ENCODE results near the gene AHCY.
"Not testable (repeated sequence)": the region's sequence is repeated elsewhere in the genome, so short reads cannot be mapped to it uniquely, and the experiment has no call there.

The AHCY gene

GRCh38 chr20:34337544-34337943 is 34.4 kb upstream of the AHCY start:
- H3K4me3 ChIP-seq (ENCODE audit: low read length), result no peak overlapping the region
- no peaks in the 10 kb centered on the region for H3K9me3 ChIP-seq (ENCODE audit: insufficient read depth, low read depth, low read length)
- no peak overlapping the region for H3K9ac ChIP-seq (ENCODE audit: low read depth, low read length)
- H3K4me1 ChIP-seq (ENCODE audit: insufficient read depth, low read length), result no peaks in the 10 kb centered on the region
- no peaks in the 10 kb centered on the region for H3K27me3 ChIP-seq (ENCODE audit: insufficient read depth, low read length)
- H3K27ac ChIP-seq (ENCODE audit: low read depth, low read length), result no peak overlapping the region
- WGBS, result 92% methylated on average over 1 of the region's 1 CpG
- no peaks in the 10 kb centered on the region for H3K36me3 ChIP-seq (ENCODE audit: insufficient read depth, low read length)

DNA sequence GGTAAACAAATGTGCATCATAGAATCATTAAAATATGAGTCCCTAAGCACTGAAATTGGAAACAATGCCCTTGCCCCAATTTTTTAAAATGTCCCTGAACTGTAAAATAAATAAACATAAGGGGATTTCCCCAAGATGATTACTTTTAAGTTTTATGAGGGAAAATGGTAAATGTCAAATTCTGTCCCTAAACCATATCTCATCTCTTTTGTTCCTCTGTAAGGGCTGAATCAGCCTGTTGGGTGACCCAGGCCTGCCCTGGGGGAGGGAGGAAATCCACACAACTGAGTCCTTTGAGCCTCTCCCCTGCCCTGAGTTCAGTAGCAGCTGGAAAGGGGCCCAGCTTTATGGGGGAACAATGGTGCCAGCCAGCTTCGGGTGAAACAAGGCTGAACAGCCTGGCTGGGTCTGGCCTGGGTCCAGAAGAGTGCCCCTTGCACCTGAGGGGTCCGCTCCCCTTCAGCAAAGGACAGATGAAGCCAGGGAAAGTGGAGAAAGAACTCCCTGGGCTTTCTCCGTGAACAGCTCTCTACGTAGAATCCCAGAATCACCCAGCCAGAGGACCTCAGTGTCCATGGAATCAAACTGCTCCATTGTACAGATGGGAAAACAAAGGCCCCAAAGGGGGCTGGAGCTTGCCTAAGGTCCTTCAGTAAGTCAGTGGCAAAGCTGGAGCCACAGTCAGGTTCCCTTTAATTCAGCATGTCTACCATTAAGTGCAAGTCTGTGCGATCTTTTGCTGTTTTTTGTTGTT is 31.7 kb upstream of the AHCY start:
- no peak overlapping the region for H3K4me3 ChIP-seq (ENCODE audit: low read length)
- no peaks in the 10 kb centered on the region for H3K36me3 ChIP-seq (ENCODE audit: insufficient read depth, low read length)
- no peak overlapping the region for H3K27ac ChIP-seq (ENCODE audit: low read depth, low read length)
- no peaks in the 10 kb centered on the region for H3K27me3 ChIP-seq (ENCODE audit: insufficient read depth, low read length)
- WGBS, result 92% methylated on average over 5 of the region's 5 CpGs
- no peaks in the 10 kb centered on the region for H3K4me1 ChIP-seq (ENCODE audit: insufficient read depth, low read length)
- H3K9ac ChIP-seq (ENCODE audit: low read depth, low read length), result no peak overlapping the region
- H3K9me3 ChIP-seq (ENCODE audit: insufficient read depth, low read depth, low read length), result peaks cover 6% of the 10 kb centered on the region; the same call in 1 of the 2 replicates

GRCh38 chr20:34333786-34334185 is 30.6 kb upstream of the AHCY start:
- Histone ChIP-seq H3K36me3 (ENCODE audit: insufficient read depth, low read length) (no peaks in the 10 kb centered on the region), H3K4me1 (ENCODE audit: insufficient read depth, low read length) (no peaks in the 10 kb centered on the region), H3K27me3 (ENCODE audit: insufficient read depth, low read length) (no peaks in the 10 kb centered on the region), H3K4me3 (ENCODE audit: low read length) (no peak overlapping the region), H3K27ac (ENCODE audit: low read depth, low read length) (no peak overlapping the region), H3K9ac (ENCODE audit: low read depth, low read length) (no peak overlapping the region), H3K9me3 (ENCODE audit: insufficient read depth, low read depth, low read length) (peaks cover 6% of the 10 kb centered on the region; the same call in 1 of the 2 replicates)
- over 99% methylated on average over 4 of the region's 4 CpGs for WGBS

GRCh38 chr20:34332262-34332920 is 29.2 kb upstream of the AHCY start:
- Histone ChIP-seq H3K4me1 (ENCODE audit: insufficient read depth, low read length) (no peaks in the 10 kb centered on the region), H3K36me3 (ENCODE audit: insufficient read depth, low read length) (no peaks in the 10 kb centered on the region), H3K27ac (ENCODE audit: low read depth, low read length) (no peak overlapping the region), H3K9me3 (ENCODE audit: insufficient read depth, low read depth, low read length) (peaks cover 6% of the 10 kb centered on the region; the same call in 1 of the 2 replicates), H3K4me3 (ENCODE audit: low read length) (no peak overlapping the region), H3K9ac (ENCODE audit: low read depth, low read length) (no peak overlapping the region), H3K27me3 (ENCODE audit: insufficient read depth, low read length) (no peaks in the 10 kb centered on the region)
- 94% methylated on average over 19 of the region's 19 CpGs for WGBS

- 86% methylated on average over 7 of the region's 7 CpGs for WGBS
- H3K36me3 ChIP-seq (ENCODE audit: insufficient read depth, low read length), result no peaks in the 10 kb centered on the region
- no peak overlapping the region for H3K9ac ChIP-seq (ENCODE audit: low read depth, low read length)
- peaks cover 6% of the 10 kb centered on the region; the same call in 1 of the 2 replicates for H3K9me3 ChIP-seq (ENCODE audit: insufficient read depth, low read depth, low read length)
- no peaks in the 10 kb centered on the region for H3K27me3 ChIP-seq (ENCODE audit: insufficient read depth, low read length)
- no peaks in the 10 kb centered on the region for H3K4me1 ChIP-seq (ENCODE audit: insufficient read depth, low read length)
- H3K27ac ChIP-seq (ENCODE audit: low read depth, low read length), result no peak overlapping the region
- H3K4me3 ChIP-seq (ENCODE audit: low read length), result no peak overlapping the region
Observed at GRCh38 chr20:34331838-34332237, 28.7 kb upstream of the AHCY start.

DNA sequence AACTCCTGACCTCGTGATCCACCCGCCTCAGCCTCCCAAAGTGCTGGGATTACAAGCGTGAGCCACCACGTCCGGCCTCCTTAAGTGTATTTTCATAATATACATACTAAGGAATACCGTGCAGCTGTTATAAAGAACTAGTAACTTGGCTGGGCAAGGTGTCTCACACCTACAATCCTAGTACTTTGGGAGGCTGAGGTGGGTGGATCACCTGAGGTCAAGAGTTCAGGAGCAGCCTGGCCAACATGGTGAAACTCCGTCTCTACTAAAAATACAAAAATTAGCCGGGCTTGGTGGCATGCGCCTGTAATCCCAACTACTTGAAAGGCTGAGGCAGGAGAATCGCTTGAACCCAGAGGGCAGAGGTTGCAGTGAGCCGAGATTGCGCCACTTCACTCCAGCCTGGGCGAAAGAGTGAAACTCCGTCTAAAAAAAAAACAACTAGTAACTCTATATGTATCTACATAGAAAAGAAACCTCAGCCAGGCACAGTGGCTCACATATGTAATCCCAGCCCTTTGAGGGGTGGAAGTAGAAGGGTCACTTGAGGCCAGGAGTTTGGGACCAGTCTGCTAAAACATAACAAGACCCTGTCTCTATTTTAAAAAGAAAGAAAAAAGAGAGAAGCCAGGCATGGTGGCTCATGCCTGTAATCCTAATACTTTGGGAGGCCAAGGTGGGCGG is 27.8 kb upstream of the AHCY start:
- H3K36me3 ChIP-seq (ENCODE audit: insufficient read depth, low read length), result not testable (repeated sequence)

DNA sequence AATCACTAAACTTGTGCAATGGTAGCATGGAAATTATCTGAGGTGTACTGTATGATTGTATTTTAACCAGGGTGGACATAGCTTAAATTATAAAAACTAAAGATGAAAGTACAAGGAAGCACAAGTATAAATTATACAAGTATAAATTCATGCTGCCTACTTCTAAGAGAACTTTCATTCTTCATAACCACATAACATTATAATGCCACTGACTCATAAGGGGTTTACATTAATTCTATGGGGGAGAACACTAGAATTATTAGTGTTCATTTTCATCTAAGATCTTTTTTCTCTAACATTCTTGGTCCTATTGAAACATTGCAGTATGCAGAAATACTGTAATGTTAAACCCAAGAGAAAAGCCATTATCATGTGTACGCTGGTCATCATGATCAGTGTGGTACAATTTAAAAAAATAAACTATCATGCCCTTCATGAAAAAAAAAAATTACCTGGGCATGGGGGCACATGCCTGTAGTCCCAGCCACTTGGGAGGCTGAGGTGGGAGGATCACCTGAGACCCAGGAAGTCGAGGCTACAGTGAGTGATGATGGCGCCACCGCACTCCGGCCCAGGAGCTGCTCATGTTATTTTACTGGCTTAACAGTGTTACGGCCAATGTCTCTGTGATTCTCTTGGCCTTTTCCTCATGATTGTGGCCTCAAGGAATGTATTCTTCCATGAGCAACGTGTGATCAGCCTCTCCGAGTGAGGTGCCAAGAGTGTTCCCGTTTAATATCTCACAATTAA is 25.9 kb upstream of the AHCY start:
- 94% methylated on average over 8 of the region's 9 CpGs for WGBS
- Histone ChIP-seq H3K27ac (ENCODE audit: low read depth, low read length) (no peak overlapping the region), H3K4me3 (ENCODE audit: low read length) (no peak overlapping the region), H3K36me3 (ENCODE audit: insufficient read depth, low read length) (no peaks in the 10 kb centered on the region), H3K27me3 (ENCODE audit: insufficient read depth, low read length) (no peaks in the 10 kb centered on the region), H3K9me3 (ENCODE audit: insufficient read depth, low read depth, low read length) (peaks cover 6% of the 10 kb centered on the region; the same call in 1 of the 2 replicates), H3K4me1 (ENCODE audit: insufficient read depth, low read length) (no peaks in the 10 kb centered on the region), H3K9ac (ENCODE audit: low read depth, low read length) (no peak overlapping the region)

More for the DNA sequence above, 27.8 kb upstream of the AHCY start:
- H3K9me3 ChIP-seq (ENCODE audit: insufficient read depth, low read depth, low read length); H3K27ac ChIP-seq (ENCODE audit: low read depth, low read length); H3K4me3 ChIP-seq (ENCODE audit: low read length); H3K4me1 ChIP-seq (ENCODE audit: insufficient read depth, low read length); H3K27me3 ChIP-seq (ENCODE audit: insufficient read depth, low read length); H3K9ac ChIP-seq (ENCODE audit: low read depth, low read length): not testable (repeated sequence)
- WGBS, result 98% methylated on average over 11 of the region's 15 CpGs

- not testable (repeated sequence) for H3K9ac ChIP-seq (ENCODE audit: low read depth, low read length); H3K9me3 ChIP-seq (ENCODE audit: insufficient read depth, low read depth, low read length); H3K4me1 ChIP-seq (ENCODE audit: insufficient read depth, low read length); H3K27me3 ChIP-seq (ENCODE audit: insufficient read depth, low read length); H3K27ac ChIP-seq (ENCODE audit: low read depth, low read length); H3K36me3 ChIP-seq (ENCODE audit: insufficient read depth, low read length); H3K4me3 ChIP-seq (ENCODE audit: low read length)
- WGBS, result 97% methylated on average over 4 of the region's 4 CpGs
Observed at GRCh38 chr20:34328207-34328606, 25.1 kb upstream of the AHCY start.

DNA sequence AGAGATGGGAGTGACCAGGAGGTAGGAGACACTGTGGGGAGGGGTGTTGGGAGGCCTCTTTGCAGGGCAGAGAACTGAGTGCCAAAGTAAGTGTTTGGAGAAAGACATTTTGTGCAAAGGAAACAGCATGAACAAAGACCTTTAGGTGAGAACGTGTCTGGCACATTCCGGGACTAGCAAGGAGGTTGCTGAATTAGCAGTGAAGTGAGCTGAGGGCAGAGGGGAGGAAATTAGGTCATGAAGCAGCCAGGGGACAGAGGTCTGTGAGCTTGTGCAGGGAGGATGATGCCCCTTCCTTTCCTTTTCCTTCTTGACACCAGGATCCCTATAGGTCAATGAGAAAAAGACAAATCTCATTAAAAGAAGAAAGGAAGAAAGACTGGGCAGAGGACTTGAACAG is 21.4 kb upstream of the AHCY start:
- Histone ChIP-seq H3K9ac (ENCODE audit: low read depth, low read length) (no peak overlapping the region), H3K27me3 (ENCODE audit: insufficient read depth, low read length) (no peaks in the 10 kb centered on the region), H3K36me3 (ENCODE audit: insufficient read depth, low read length) (no peaks in the 10 kb centered on the region), H3K4me3 (ENCODE audit: low read length) (no peak overlapping the region), H3K9me3 (ENCODE audit: insufficient read depth, low read depth, low read length) (no peaks in the 10 kb centered on the region), H3K27ac (ENCODE audit: low read depth, low read length) (no peak overlapping the region), H3K4me1 (ENCODE audit: insufficient read depth, low read length) (peaks cover 4% of the 10 kb centered on the region; the same call in 1 of the 2 replicates)
- 64% methylated on average over 2 of the region's 2 CpGs for WGBS

DNA sequence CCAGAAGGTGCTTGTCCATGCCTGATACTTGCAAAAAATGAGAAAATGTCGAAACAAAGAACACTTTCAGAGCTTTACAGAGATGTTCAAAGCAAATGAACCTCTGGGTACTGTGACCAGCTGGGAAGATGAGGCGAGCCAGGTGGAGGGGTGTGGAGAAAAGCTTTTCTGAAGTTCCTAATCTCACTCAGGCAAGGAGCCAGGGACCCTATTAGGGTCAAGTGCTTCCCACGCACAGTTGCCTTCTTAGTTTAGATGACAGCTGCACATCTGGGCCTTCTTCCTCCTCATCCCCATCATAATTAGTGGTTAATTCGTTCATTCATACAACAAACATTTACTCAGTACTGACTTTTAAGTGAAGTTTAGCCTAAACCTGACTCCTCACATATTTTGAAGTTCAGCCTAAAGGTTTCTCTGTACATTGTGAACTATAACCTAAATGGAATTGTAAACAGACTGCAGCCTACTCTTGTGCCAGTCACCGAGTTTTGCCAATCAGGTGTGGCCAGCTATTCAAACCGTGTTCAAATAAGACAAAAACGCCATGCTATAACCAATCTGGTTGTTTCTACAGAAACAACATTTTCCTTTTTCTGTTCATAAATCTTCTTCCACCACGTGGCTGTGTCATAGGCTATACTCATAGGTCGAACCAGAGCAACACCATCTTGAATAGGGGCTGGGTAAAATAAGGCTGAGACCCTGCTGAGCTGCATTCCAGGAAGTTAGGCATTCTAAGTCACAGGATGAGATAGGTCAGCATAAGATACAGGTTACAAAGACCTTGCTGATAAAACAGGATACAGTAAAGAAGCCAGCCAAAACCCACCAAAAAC is 19.3 kb upstream of the AHCY start:
- no peak overlapping the region for H3K4me3 ChIP-seq (ENCODE audit: low read length)
- 82% methylated on average over 9 of the region's 9 CpGs for WGBS
- H3K36me3 ChIP-seq (ENCODE audit: insufficient read depth, low read length), result no peaks in the 10 kb centered on the region
- 0 out of 2 replicates have a peak, but pooled peaks cover 3% of the 10 kb centered on the region for H3K9me3 ChIP-seq (ENCODE audit: insufficient read depth, low read depth, low read length)
- no peaks in the 10 kb centered on the region for H3K27me3 ChIP-seq (ENCODE audit: insufficient read depth, low read length)
- H3K4me1 ChIP-seq (ENCODE audit: insufficient read depth, low read length), result peaks cover 17% of the 10 kb centered on the region
- no peak overlapping the region for H3K27ac ChIP-seq (ENCODE audit: low read depth, low read length)
- H3K9ac ChIP-seq (ENCODE audit: low read depth, low read length), result no peak overlapping the region

Measured in HUES64 (cell line).